Limb (tissue), 2 donors: Measurements from ENCODE around the gene ATP2A3.
A peak's percentile ranks its signal among the peaks of the same experiment; 100 is the strongest.
"Not testable (repeated sequence)": the region's sequence is repeated elsewhere in the genome, so short reads cannot be mapped to it uniquely, and the experiment has no call there.

Experiments
- DNase-seq, 2 donors: peaks; one replicate each; pipeline ENCODE4 v3.0.0-alpha.2; 2016; ENCODE audit errors: extremely low spot score in 2 of 2

ATP2A3 gene

DNA sequence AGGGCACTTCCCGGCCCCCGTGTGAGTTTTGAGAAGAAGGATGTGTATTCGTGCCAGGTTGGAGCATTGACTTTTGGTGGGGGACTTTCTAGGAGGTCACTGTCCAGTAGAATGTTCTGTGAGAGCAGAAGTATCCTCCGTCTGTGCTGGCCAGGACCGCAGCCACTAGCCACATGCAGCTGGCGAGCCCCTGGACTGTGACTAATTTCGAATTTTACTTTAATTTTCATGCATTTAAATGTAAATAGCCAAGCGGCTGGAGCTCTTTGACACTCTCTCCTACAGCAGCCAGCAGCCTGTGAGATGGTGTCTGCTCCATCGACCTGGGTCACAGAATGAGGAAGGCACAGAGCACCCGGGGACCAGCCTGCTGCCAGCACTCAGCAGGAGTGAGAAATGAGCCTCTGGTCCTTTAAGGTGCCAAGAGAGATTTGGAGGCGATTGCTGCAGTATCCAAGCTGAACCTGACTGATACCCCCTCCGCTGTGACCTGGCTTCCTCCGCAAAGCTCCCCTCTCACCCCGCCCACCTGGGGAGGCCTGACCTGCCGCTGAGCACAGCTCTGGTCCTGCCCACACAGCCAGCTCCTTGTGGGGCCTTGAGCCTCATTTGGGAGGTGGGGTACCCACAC, 7.8 kb downstream of the ATP2A3 start:
- no peak for DNase-seq

DNA sequence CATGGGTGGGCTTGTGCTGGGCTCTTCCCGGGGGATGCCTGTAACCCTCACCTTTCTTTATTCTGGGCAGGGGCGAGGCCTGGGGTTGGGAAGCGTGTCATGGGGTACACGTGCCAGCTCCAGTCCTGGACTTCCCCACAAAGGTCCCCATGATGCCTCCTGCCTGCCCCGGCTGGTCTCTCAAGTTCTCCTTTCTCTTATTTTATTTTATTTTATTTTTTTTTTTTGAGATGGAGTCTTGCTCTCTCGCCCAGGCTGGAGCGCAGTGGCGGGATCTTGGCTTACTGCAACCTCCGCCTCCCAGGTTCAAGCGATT, 8.6 kb downstream of the ATP2A3 start:
- DNase-seq, result no peak

DNA sequence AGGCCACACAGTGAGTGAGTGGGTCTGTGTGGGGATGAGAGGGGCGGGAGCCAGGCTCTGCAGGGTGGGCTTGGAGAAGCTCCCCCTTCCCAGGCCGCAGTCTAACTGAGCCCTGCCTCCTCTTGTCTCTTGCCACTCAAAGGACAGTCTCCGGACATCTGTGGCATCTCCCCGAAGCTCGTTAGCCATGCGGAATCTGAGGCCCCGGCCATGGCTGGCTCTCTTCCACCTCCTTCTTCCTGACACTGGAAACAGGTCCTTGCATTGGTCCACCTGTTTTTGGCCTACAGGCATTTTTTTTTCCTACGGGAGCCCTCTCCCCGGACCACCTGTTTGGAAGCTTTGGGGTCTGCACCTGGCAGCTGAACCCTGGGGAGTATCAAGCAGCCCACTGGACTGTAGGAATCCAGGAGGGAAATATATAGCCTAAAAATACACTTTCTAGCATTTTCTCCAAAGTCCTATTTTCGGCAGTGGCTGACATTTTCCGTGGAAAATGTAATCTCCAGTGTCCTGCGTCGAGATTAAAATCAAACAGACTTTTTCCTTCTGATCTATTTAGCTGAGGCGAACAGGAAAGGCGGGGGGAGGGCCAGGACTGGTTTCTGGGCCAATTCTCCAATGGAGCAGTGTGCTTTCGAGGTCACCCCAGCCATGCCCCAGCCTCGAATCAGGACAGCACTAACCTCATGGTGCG, 9.1 kb downstream of the ATP2A3 start:
- DNase-seq, result no peak

DNA sequence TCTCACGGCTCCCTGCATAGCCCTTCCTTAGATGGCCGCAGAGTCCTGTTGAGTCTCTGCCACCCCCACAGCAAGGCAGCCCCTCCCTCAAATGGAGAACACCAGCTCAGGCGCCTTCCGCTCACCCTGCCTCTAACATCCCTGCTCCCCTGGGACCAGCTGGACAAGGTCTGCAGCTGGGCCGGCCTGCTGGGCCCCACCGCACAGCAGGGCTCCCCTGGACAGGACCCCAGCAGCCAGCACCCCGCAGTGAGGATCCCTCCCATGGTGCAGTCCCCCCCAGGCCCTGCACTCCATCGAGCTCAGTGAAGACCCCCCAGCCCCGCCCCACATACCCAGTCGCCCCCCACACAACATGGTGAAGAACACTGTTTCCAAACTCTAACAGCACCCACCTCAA, 10.2 kb downstream of the ATP2A3 start:
- DNase-seq, result no peak

DNA sequence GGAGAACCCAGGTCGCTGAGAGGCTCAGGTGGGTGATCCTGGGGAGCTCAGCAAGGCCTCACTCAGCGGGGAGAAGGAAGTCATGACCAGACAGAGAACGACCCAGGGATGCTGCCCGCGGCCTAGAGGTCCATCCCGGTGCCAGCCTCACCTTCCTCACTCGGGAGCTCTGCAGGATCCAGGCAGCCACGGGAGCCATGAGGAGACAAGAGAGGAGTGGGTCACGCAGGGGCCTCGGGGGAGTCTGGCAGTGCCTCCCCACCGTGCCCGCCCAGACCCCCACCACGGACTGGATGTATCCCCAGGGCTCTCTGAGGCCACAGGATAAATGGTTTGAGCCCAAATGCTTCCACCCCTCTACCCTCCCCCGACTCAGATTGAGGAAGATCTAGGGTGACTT, 10.7 kb downstream of the ATP2A3 start:
- DNase-seq, result no peak

DNA sequence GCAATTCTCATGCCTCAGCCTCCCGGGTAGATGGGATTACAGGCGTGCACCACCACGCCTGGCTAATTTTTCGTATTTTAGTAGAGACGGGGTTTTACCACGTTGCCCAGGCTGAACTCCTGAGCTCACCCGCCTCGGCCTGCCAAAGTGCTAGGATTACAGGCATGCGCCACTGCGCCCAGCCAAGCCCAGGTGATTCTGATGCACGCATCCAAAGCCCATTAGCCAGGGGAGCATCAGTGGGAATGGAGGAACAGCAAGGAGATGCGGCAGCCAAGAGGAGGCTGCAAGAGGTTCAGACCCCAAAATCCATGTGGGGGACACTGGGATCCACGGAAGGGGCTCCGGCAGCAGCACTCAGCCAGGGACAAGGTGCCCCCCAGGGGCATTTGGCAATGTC, 12.1 kb downstream of the ATP2A3 start:
- DNase-seq, result no peak

DNA sequence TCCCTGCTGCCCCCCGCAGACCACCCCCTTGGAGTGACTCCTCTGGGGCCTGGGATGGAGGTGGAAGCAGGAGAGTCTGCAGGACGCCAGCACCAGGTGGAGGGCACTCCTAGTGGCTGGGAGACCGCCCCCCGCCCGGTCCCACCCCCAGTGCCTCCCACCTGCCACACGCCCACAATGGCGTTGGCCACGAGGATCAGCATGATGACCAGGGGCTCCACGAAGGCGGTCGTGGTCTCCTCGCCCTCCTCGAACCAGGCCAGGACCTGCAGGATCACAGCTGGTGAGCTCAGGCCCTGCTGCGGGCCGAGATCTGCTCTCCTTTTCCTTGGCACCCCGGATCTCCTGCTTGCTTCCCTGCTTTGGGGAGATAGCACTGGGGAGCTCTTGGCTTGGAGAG, 12.8 kb downstream of the ATP2A3 start:
- DNase-seq, result no peak

DNA sequence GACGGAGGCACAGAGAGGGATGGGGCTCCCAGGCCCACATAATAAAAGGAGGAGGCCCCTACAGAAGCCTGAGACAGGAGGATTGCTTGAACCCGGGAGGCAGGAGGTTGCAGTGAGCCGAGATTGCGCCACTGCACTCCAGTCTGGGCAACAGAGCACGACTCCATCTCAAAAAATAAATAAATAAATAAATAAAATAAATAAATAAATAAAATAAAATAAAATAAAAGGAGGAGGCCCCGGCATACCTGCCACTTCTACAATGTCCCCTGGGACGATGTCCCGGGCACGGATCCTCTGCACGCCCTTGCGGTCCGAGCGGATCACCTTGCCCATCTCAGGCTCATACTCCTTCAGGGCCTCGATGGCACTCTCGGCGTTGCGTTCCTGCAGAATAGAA, 13.2 kb downstream of the ATP2A3 start:
- DNase-seq, result no peak

DNA sequence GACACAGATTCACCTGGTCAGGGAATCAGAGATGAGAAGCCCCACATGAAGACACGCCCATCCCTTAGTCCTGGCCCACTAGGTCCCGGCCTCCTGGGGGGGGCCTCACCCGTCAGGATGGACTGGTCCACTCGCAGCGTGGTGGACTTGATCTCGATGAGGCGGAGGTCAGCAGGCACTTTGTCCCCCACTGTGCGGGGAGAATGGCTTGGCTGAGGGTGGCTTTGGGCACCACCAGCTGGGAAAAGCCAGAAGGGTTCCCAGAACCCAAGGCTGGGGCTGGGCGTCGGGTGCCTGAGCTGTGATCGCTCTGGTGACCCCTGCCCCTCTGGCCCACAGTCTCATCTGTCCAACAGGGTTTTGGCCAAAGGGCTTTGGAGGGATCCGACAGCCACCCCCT, 13.7 kb downstream of the ATP2A3 start:
- no peak for DNase-seq

DNA sequence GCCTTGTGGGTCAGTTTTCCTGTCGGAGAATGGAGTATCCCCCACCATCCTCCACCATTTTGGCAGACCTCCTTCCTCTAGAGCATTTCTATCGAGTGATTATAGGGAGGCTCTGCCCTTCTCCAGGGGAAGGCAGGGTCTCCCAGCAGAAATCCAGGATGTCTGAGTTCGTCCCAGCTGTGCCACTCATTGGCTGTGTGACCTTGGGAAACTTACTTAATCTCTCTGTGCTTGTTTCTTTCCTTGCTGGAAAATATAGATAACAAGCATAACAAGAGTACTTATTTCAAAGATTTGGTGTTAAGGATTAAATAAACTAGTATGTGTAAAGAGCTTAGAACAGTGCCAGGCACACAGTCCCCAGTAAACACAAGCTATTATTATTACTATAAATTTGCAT, 14.8 kb downstream of the ATP2A3 start:
- DNase-seq, result no peak

DNA sequence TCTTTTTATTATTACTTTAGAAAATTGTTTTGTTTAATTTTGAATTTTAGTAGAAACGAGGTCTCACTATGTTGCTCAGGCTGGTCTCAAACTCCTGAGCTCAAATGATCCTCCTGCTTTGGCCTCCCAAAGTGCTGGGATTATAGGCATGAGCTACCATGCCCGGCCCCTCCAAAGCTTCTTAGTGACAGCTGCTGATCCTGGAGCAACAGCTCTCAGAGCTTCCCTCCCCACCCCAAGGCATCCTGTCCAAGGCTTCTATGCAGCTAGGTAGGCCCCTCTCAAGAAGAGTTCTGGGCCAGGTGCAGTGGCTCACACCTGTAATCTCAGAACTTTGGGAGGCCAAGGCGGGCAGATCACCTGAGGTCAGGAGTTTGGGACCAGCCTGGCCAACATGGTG, 15.7 kb downstream of the ATP2A3 start:
- not testable (repeated sequence) for DNase-seq

DNA sequence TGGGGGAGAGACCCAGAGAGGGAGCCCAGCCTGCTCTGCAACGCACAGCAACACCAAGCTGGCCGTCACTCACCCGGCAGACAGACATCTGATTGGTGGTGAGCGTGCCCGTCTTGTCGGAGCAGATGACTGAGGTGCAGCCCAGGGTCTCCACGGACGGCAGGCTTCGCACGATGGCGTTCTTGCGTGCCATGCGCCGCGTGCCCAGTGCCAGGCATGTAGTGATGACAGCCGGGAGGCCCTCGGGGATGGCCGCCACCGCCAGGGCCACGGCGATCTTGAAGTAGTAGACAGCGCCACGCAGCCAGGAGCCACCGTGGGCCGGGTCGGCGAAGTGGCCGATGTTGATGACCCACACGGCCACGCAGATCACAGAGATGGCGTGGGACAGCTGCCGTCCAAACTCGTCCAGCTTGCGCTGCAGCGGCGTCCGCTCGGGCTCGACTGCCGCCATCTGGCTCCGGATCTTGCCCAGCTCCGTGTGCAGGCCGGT, 16.9 kb downstream of the ATP2A3 start:
- no peak for DNase-seq

DNA sequence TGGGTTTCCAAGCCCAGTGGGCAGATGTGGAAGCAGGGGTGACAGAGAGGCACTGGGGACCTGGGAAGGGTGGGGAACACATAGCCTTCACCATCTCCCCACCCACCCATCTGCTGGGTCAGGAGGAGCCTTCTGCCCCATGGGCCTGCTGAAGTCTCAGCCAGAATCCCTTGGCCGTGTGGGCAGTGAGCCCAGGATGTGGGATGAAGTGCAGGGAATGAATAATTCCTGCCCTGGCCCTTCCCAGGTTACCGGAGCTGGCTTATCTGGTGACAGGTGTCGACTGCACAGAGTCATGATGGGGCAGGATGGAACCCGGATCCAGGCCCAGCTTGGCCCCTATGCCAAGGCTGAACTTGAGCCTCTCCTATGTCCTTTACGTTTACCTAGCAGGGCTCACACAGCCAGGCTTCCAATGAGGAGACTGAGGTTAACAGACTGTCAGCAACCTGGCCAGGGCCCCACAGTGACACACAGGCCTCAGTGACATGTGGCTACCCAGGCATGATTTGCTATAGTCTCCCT, 17.5 kb downstream of the ATP2A3 start:
- no peak for DNase-seq

DNA sequence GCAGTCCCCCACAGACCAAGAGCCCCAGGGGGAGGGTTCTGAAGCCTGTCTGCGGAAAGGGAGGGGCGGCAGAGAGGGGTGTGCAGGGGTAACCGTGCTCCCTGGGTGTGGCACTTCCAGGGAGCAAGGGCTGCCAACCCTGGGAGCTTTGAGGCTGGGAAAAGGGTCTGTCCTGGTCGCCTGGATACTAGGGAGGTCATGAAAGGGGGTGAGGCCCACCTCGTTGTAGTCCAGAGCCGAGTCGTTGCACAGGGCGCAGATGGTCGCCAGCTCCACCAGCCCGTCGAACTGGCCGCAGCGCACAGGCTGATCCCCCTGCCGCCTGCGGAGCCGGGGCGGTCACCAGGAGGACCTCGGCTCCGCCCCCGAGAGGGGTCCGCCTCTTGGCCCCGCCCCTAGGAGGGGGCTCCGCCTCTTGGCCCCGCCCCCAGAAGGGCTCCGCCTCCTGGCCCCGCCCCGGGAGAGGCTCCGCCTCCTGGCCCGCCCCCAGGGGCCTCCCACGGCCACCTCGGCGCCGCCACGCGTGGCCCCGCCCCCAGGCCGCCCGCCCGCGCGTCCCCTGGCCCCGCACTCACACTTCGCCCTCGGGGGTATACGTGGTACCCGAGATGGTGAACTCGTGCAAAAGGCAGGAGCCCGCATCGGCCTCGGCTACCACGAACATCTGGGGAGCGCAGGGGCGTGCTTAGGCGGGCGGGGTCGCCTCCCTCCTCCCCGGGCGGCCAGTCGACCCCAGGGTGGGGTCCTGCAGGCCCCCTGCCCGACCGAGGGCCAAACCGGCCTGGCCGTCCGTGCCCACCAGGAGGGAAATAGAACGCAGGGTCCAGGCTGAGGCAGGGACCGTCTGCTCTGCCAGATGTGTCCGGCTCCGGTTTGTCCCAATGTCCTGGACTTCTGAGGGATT, 19.5 kb downstream of the ATP2A3 start:
- DNase-seq, result peak in 1 of 2 donors; percentile 88

DNA sequence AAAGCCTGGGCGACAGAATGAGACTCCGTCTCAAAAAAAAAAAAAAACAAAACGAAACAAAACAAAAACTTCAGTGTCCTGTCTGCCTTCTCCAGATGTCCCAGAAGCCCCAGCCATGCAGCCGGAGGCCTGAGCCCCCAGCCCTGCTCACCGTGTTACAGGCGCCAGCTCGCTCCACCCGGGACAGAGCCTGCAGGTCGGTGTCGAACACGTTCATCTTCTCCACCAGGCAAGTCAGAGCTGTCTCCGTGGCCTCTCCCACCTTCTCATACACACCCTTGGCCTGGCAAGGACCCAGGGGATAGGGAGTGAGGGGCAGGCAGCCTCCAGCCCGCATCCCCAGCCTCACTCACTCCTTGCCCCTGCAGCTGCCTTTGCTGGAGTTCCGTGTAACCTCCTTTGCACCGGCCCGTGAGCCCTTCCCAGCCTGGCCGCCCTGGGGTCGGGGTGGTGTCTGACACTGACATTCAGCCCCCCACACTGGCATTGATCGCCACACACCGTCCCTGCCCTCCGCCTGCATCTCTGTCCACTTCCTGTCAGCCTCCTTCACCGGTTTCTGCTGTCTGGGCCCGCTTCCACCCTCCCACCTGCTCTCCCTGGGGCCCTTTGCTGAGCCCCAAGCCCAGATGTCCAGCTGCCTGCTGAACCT, 20.9 kb downstream of the ATP2A3 start:
- no peak for DNase-seq

DNA sequence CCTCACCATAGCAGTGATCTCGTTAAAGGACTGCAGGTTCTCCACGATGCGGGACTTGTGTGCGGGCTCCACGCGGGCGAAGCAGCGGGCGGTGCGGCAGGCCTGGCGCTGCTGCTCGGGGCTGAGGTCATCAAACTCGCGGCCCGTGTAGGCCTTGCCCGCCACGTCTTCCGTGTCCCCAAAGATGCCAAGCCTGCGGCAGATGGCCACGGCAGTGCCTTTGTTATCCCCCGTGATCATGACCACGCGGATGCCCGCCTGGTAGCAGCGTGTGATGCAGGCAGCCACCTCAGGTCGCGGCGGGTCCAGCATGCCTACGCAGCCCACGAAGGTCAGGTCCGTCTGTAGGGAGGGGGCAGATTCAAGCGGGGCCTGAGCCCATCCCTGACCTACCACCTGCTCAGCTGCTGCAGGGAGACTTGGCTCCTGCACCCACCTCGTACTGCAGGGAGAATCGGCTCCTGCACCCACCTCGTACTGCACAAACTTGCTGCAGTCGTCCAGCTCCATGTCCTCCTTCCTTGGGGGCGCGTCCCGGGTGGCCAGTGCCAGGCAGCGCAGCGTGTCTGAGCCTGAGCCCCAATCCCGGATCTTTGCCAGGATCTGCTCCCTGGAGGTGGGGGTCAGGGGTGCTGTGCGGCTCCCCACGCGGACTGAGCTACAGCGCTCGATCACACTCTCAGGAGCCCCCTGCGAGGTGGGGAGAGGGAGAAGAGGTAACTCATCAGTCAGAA, 23.1 kb downstream of the ATP2A3 start:
- DNase-seq, result no peak

DNA sequence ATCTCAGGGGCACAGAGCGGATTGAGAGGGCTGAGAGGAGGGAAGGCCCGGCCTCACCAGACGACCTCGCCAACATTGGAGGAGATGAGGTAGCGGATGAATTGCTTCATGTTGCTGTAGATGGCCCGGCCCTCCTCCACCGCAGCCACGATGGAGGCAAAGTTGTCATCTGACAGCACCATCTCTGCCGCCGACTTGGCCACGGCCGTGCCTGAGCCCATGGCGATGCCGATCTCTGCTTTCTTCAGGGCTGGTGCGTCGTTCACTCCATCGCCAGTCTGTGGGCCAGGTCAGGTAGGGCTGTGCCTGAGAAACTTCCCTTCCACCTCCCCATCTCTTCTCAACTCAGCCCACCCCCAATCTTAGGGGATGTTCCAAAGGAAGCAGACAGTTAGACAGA, 26.9 kb downstream of the ATP2A3 start:
- DNase-seq, result no peak

DNA sequence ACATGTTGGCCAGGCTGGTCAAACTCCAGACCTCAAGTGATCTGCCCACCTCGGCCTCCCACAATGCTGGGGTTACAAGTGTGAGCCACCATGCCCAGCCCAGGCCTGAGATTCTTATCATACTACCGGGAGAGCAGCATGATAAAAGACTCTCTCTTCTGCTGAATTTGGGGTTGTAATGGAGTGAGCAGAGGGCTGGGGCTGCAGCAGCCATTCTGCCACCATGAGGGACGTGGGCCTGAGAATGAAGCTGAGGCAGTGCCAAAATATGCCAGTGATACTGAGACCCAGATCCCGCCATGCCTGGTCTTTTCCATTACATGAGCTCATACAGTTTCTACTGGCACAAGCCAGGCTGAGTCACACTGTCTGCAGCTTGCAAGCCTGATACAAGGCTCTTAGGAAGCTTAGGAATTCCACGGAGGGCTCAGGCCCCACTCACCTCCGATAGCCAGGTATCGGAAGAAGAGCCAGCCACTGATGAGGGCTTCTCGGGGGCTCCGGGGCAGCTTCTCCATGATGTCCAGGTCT, 28.3 kb downstream of the ATP2A3 start:
- no peak for DNase-seq

DNA sequence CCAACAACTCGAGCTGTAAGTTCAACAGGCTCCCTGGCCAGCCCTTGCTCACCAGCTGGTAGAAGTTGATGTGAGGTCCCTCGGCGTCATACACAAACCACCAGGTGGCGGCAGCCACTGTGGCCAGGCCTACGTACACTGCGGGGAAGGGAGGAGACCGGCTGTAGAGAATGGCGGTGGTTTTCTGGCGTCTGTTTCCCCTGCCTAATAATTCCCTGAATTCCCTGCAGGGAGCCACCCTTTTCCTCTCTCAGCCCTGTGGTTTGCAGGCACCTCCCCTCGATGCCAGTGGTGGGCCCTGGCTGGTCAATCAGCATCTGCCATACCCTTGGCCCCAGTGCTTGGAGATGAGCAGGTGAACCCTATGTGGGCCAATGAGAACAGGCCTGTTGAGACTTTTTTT, 29.1 kb downstream of the ATP2A3 start:
- DNase-seq, result peak; percentile 50 to 71

DNA sequence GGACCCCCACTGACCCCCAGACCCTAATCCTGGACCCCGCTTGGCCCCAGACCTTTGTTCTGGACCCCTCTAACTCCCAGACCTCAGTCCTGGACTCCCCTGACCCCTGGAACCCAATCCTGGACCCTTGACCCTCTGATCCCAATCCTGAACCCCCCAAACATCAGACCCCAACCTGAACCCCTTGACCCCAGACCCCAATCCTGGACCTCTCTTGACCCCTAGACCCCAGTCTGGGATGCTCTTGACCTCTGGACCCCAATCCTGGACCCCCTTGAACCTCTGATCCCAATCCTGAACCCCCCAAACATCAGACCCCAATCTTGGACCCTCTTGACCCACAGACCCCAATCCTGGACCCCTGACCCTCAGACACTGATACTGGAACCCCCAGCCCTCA, 34.5 kb downstream of the ATP2A3 start:
- DNase-seq, result no peak

DNA sequence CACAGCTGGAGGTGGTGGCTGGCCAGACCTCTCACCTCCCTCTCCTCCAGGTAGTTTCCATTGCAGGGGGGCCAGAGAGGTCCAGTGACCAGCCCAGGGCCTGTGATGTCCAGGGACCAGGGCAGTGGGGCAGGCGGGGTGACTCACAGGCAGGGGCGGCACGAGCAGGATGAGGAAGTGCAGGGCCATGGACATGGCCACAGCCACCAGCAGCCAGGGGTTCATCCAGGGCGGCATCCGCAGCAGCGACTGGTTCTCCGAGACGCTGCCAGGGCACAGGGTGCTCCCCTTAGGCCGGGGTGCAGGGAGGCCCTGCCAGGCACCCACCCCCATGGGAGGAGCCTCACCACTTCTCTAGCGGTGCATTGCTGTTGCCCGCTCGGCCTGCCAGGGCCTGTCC, 35.1 kb downstream of the ATP2A3 start:
- DNase-seq, result no peak
